Measurements from ENCODE around the gene ADAM12.

The ADAM12 gene

GRCh38 chr10:126153711-126154628 is 234.3 kb downstream of the ADAM12 start:
- no peak overlapping the region for H3K4me3 ChIP-seq (ENCODE audit: low read depth, low read length)
- TF ChIP-seq CTCF (IDR thresholded peaks at IDR 0.05; ENCODE audit: borderline replicate concordance, insufficient read depth, low read depth, low read length) = no peak

DNA sequence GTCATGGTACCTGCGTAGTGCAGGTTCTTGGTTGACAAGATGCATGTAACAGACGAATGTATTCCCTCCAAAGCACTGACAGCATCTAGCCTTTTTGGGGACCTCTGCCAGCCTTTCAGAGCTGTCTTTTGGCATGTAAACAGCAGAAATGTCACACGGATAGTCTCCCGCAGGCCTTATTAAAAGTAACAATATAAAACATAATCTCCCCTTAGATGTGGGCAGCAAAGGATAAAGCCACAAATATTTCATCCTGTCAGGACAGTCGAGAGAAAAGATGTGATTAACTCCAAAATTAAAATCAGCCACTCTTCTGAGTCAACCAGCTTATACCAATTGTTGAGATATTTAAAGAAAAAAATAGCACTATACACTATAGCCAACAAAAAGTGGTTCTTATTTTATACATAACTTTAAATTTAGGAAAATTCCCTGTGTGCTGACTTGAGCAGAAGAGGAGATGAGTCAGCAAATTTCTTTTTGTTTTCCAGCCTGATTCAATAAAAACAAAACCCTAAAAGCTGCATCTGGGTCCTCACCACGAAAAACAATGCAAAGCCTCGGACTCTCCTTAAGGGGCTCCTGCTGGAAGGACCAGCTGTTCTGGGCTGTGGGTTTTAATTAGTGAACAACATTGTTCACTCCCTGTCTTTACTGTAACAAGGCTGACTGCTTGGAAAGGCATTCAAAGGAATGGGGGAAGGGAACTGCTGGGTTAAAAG is 240.2 kb downstream of the ADAM12 start:
- TF ChIP-seq CTCF (IDR thresholded peaks at IDR 0.05; ENCODE audit: borderline replicate concordance, insufficient read depth, low read depth, low read length) = no peak

GRCh38 chr10:126146771-126147170 is 241.5 kb downstream of the ADAM12 start:
- H3K4me3 ChIP-seq (ENCODE audit: low read depth, low read length) = no peak overlapping the region
- TF ChIP-seq CTCF (IDR thresholded peaks at IDR 0.05; ENCODE audit: borderline replicate concordance, insufficient read depth, low read depth, low read length) = no peak

More for the DNA sequence above, 240.2 kb downstream of the ADAM12 start:
- H3K4me3 ChIP-seq (ENCODE audit: low read depth, low read length) = no peak overlapping the region

- TF ChIP-seq CTCF (IDR thresholded peaks at IDR 0.05; ENCODE audit: borderline replicate concordance, insufficient read depth, low read depth, low read length) = no peak
Observed at GRCh38 chr10:126143117-126143516, 245.2 kb downstream of the ADAM12 start.

GRCh38 chr10:126140746-126141273 is 247.5 kb downstream of the ADAM12 start:
- no peak for TF ChIP-seq CTCF (IDR thresholded peaks at IDR 0.05; ENCODE audit: borderline replicate concordance, insufficient read depth, low read depth, low read length)
- no peak overlapping the region for H3K4me3 ChIP-seq (ENCODE audit: low read depth, low read length)

More at GRCh38 chr10:126143117-126143516, 245.2 kb downstream of the ADAM12 start:
- no peak overlapping the region for H3K4me3 ChIP-seq (ENCODE audit: low read depth, low read length)

- no peak overlapping the region for H3K4me3 ChIP-seq (ENCODE audit: low read depth, low read length)
- no peak for TF ChIP-seq CTCF (IDR thresholded peaks at IDR 0.05; ENCODE audit: borderline replicate concordance, insufficient read depth, low read depth, low read length)
Observed at GRCh38 chr10:126137562-126138221, 250.6 kb downstream of the ADAM12 start.
